ENCODE measurements around the gene BFAR.

GRCh38 chr16:14641926-14642325 lies 9.2 kb downstream of the BFAR start:
- TF ChIP-seq EP300 (IDR thresholded peaks at IDR 0.05) (no peak), CTCF (IDR thresholded peaks at IDR 0.05) (no peak), POLR2A (IDR thresholded peaks at IDR 0.05) (no peak), POLR2AphosphoS5 (IDR thresholded peaks at IDR 0.05) (no peak)

Data from suprapubic skin (tissue), 4 donors.